GM23338 (cell line): ENCODE data around the gene MRPL52. TPM values are rescaled to one million over a fixed set of nuclear protein-coding genes. Genes with fewer than 3 reads are reported as not detected.
"Not testable (repeated sequence)": the region's sequence is repeated elsewhere in the genome, so short reads cannot be mapped to it uniquely, and the experiment has no call there.

ENCODE experiments used
- ATAC-seq: fragments of 200-7000 bp; cut with Tn5 transposase; 3 replicates; pipeline ENCODE4 v1.9.1; 2020
- DNase-seq: peaks from one replicate; pipeline ENCODE4 v3.0.0-alpha.2; 2015; ENCODE audit warnings: low spot score
- H2AFZ ChIP-seq: fragments of 200-600 bp; sonication (generic); 2 replicates; pipeline ENCODE4 v1.8.0; 2016; ENCODE audit warnings: antibody characterized with exemption, mild to moderate bottlenecking, moderate library complexity
- H3F3A ChIP-seq: fragments of 200-600 bp; sonication (generic); replicated peaks from 2 replicates; pipeline ENCODE4 v1.8.0; 2017; ENCODE audit warnings: antibody characterized with exemption, mixed run types, low read depth
- H3K27ac ChIP-seq: fragments of 200-600 bp; sonication (generic); 2 replicates; pipeline ENCODE4 v1.6.1; 2016; ENCODE audit warnings: low read depth
- H3K27me3 ChIP-seq: fragments of 200-600 bp; sonication (generic); 2 replicates; pipeline ENCODE4 v1.8.0; 2016; ENCODE audit warnings: mild to moderate bottlenecking, mixed run types, moderate library complexity; ENCODE audit not compliant: insufficient read depth
- H3K36me3 ChIP-seq: fragments of 200-600 bp; sonication (generic); 2 replicates; pipeline ENCODE4 v1.8.0; 2016; ENCODE audit warnings: mild to moderate bottlenecking; ENCODE audit not compliant: insufficient read depth
- H3K4me1 ChIP-seq: fragments of 200-600 bp; sonication (generic); 2 replicates; pipeline ENCODE4 v1.8.0; 2016; ENCODE audit warnings: mild to moderate bottlenecking, moderate library complexity; ENCODE audit not compliant: insufficient read depth
- H3K4me2 ChIP-seq: fragments of 200-600 bp; sonication (generic); 2 replicates; pipeline ENCODE4 v1.7.1; 2017; ENCODE audit warnings: mixed run types
- H3K4me3 ChIP-seq: fragments of 200-600 bp; sonication (generic); 2 replicates; pipeline ENCODE4 v1.6.1; 2016; ENCODE audit warnings: mixed run types
- H3K79me2 ChIP-seq: fragments of 200-600 bp; sonication (generic); replicated peaks from 2 replicates; pipeline ENCODE4 v1.8.0; 2017; ENCODE audit warnings: mild to moderate bottlenecking; ENCODE audit not compliant: insufficient read depth
- H3K9me2 ChIP-seq: fragments of 200-600 bp; sonication (generic); 2 replicates; pipeline ENCODE4 v1.8.0; 2017; ENCODE audit not compliant: insufficient read depth
- H4K20me1 ChIP-seq: fragments of 200-600 bp; sonication (generic); replicated peaks from 2 replicates; pipeline ENCODE4 v1.8.0; 2017; ENCODE audit warnings: mild to moderate bottlenecking; ENCODE audit not compliant: insufficient read depth
- H3K27ac Mint-ChIP-seq: 2 replicates; pipeline ENCODE4 v1.8.0; 2020; ENCODE audit warnings: inconsistent platforms, mild to moderate bottlenecking, moderate library complexity, mixed read lengths
- H3K27me3 Mint-ChIP-seq: 3 replicates; pipeline ENCODE4 v1.8.0; 2022; ENCODE audit warnings: low read depth, mild to moderate bottlenecking, moderate library complexity, mixed read lengths, inconsistent platforms; ENCODE audit not compliant: insufficient read depth, poor library complexity
- H3K36me3 Mint-ChIP-seq: 3 replicates; pipeline ENCODE4 v1.8.0; 2021; ENCODE audit warnings: low read depth, mild to moderate bottlenecking, inconsistent platforms, moderate library complexity, mixed read lengths
- H3K4me1 Mint-ChIP-seq: 3 replicates; pipeline ENCODE4 v1.8.0; 2020; ENCODE audit warnings: mild to moderate bottlenecking, inconsistent platforms, mixed read lengths
- H3K4me3 Mint-ChIP-seq: 3 replicates; pipeline ENCODE4 v1.8.0; 2021; ENCODE audit warnings: moderate library complexity, mild to moderate bottlenecking, inconsistent platforms, mixed read lengths
- H3K9me3 Mint-ChIP-seq: 3 replicates; pipeline ENCODE4 v1.8.0; 2020; ENCODE audit warnings: moderate library complexity, mild to moderate bottlenecking, inconsistent platforms, mixed read lengths
- CREB1 ChIP-seq: fragments of 250-450 bp; sonication (Bioruptor Pico); IDR thresholded peaks from 2 replicates; pipeline ENCODE4 v1.5.0; 2020; ENCODE audit warnings: low read depth, mild to moderate bottlenecking, moderate library complexity
- EZH2 ChIP-seq: fragments of 200-600 bp; sonication (generic); IDR thresholded peaks from one replicate; pipeline ENCODE4 v1.8.0; 2017; ENCODE audit warnings: antibody characterized with exemption, mild to moderate bottlenecking, low read depth; ENCODE audit not compliant: unreplicated experiment
- EZH2phosphoT487 ChIP-seq: fragments of 200-600 bp; sonication (generic); IDR thresholded peaks from one replicate; pipeline ENCODE4 v1.8.1; 2018; ENCODE audit warnings: antibody characterized with exemption; ENCODE audit not compliant: unreplicated experiment
- JUNB ChIP-seq: IDR thresholded peaks from one replicate; pipeline ENCODE4 v1.6.1; 2016; ENCODE audit warnings: antibody characterized with exemption; ENCODE audit not compliant: unreplicated experiment
- NANOG ChIP-seq: IDR thresholded peaks from 2 replicates; pipeline ENCODE4 v1.6.1; 2016; ENCODE audit warnings: antibody characterized with exemption, borderline replicate concordance
- POLR2AphosphoS5 ChIP-seq: IDR thresholded peaks from 2 replicates; pipeline ENCODE4 v1.6.1; 2016; ENCODE audit warnings: antibody characterized with exemption, low read depth
- STAT1 ChIP-seq: IDR thresholded peaks from one replicate; pipeline ENCODE4 v1.6.1; 2016; ENCODE audit warnings: antibody characterized with exemption; ENCODE audit not compliant: unreplicated experiment
- ZNF114 ChIP-seq: fragments of 250-450 bp; sonication (Bioruptor Pico); IDR thresholded peaks from 2 replicates; pipeline ENCODE4 v1.5.0; 2020; ENCODE audit warnings: mild to moderate bottlenecking, moderate library complexity
- ZNF331 ChIP-seq: fragments of 250-450 bp; sonication (Bioruptor Pico); IDR thresholded peaks from 2 replicates; pipeline ENCODE4 v1.5.0; 2020; ENCODE audit warnings: low read depth, mild to moderate bottlenecking, moderate library complexity
- polyA plus RNA-seq: library from polyadenylated mRNA; unstranded; fragments of >200 nt; fragmentation: Nextera tagmentation; extraction: Ambion mirVana; gene quantifications from 2 replicates; pipeline ENCODE4 v1.2.1, GENCODE V29; 2016
- total RNA-seq: library from RNA; depleted of rRNA; stranded (reverse); fragments of >200 nt; shearing (Covaris generic); gene quantifications from 2 replicates; pipeline ENCODE4 v1.2.3, GENCODE V29; 2014
- TF ChIP-seq, protein P1 (sequence below): fragments of 250-450 bp; sonication (Bioruptor Pico); IDR thresholded peaks from 2 replicates; pipeline ENCODE4 v1.5.0; 2020; ENCODE audit warnings: mild to moderate bottlenecking, moderate library complexity
- TF ChIP-seq, protein P2 (sequence below), 2 experiments: fragments of 200-600 bp in 1 of 2; sonication (generic) in 1 of 2; conservative IDR thresholded peaks; 2 replicates each; pipeline versions ENCODE4 v1.5.1 to v1.6.1; 2016 to 2017; ENCODE audit warnings: antibody characterized with exemption in 2 of 2, low read depth in 2 of 2, mild to moderate bottlenecking in 2 of 2, moderate library complexity in 1 of 2
- TF ChIP-seq, protein P3 (sequence below): IDR thresholded peaks from one replicate; pipeline ENCODE4 v1.6.1; 2018; ENCODE audit warnings: antibody characterized with exemption; ENCODE audit not compliant: unreplicated experiment

Gene MRPL52
- total and polyA plus RNA-seq, 2 experiments from 2014 or later: 131 to 617 TPM

DNA sequence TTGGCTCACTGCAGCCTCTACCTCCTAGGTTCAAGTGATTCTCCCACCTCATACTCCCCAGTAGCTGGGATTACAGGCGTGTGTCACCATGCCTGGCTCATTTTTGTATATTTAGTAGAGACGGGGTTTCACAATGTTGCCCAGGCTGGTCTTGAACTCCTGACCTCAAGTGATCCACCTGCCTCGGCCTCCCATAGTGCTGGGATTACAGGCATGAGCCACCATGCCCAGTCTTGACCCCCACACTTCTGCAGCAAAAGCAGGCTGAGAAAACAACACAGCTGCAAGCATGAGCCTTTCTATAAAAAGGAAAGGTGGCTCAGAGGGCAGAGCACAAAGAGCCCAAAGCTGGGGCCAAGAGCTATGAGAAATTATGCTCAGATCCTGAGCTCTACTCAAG lies 30.7 kb downstream of the MRPL52 start:
- not testable (repeated sequence) for H3K9me3 Mint-ChIP-seq, H3K4me2 ChIP-seq, H3F3A ChIP-seq, H2AFZ ChIP-seq, DNase-seq, H3K4me1 Mint-ChIP-seq, H3K4me1 ChIP-seq, H3K4me3 ChIP-seq, H3K79me2 ChIP-seq, H3K36me3 Mint-ChIP-seq, H3K9me2 ChIP-seq, H3K27ac Mint-ChIP-seq, H3K27me3 ChIP-seq, ATAC-seq, H3K36me3 ChIP-seq, H3K27ac ChIP-seq, H4K20me1 ChIP-seq, H3K4me3 Mint-ChIP-seq, H3K27me3 Mint-ChIP-seq

DNA sequence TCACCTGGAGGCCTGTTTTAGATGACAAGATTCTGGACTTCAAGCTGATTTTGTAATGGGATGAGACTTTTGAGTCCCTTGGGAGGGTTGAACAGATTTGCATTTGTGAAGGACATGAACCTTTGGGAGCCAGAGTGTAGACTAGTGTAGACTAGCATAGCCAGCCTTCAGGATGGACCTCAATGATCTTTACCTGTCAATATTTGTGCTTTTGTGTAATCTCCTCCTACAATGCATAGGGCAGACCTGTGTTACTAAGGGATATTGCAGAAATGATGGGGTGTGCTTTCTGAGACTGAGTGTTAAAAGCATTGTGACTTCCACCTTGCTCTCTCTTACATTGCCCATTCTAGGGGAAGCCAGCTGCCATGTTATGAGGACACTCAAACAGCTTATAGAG lies 32.0 kb downstream of the MRPL52 start:
- no peak for ATAC-seq
- Mint-ChIP-seq H3K4me3 (no peak overlapping the region), H3K36me3 (no peaks in the 10 kb centered on the region; the same call in 2 of the 3 replicates)
- TF ChIP-seq ZNF331 (CRISPR knock-in tag) (no peak), STAT1 (no peak), ZNF114 (no peak), POLR2AphosphoS5 (no peak), JUNB (no peak), EZH2 (no peak), EZH2phosphoT487 (no peak), NANOG (no peak), CREB1 (no peak)
- TF ChIP-seq, protein P1, sequence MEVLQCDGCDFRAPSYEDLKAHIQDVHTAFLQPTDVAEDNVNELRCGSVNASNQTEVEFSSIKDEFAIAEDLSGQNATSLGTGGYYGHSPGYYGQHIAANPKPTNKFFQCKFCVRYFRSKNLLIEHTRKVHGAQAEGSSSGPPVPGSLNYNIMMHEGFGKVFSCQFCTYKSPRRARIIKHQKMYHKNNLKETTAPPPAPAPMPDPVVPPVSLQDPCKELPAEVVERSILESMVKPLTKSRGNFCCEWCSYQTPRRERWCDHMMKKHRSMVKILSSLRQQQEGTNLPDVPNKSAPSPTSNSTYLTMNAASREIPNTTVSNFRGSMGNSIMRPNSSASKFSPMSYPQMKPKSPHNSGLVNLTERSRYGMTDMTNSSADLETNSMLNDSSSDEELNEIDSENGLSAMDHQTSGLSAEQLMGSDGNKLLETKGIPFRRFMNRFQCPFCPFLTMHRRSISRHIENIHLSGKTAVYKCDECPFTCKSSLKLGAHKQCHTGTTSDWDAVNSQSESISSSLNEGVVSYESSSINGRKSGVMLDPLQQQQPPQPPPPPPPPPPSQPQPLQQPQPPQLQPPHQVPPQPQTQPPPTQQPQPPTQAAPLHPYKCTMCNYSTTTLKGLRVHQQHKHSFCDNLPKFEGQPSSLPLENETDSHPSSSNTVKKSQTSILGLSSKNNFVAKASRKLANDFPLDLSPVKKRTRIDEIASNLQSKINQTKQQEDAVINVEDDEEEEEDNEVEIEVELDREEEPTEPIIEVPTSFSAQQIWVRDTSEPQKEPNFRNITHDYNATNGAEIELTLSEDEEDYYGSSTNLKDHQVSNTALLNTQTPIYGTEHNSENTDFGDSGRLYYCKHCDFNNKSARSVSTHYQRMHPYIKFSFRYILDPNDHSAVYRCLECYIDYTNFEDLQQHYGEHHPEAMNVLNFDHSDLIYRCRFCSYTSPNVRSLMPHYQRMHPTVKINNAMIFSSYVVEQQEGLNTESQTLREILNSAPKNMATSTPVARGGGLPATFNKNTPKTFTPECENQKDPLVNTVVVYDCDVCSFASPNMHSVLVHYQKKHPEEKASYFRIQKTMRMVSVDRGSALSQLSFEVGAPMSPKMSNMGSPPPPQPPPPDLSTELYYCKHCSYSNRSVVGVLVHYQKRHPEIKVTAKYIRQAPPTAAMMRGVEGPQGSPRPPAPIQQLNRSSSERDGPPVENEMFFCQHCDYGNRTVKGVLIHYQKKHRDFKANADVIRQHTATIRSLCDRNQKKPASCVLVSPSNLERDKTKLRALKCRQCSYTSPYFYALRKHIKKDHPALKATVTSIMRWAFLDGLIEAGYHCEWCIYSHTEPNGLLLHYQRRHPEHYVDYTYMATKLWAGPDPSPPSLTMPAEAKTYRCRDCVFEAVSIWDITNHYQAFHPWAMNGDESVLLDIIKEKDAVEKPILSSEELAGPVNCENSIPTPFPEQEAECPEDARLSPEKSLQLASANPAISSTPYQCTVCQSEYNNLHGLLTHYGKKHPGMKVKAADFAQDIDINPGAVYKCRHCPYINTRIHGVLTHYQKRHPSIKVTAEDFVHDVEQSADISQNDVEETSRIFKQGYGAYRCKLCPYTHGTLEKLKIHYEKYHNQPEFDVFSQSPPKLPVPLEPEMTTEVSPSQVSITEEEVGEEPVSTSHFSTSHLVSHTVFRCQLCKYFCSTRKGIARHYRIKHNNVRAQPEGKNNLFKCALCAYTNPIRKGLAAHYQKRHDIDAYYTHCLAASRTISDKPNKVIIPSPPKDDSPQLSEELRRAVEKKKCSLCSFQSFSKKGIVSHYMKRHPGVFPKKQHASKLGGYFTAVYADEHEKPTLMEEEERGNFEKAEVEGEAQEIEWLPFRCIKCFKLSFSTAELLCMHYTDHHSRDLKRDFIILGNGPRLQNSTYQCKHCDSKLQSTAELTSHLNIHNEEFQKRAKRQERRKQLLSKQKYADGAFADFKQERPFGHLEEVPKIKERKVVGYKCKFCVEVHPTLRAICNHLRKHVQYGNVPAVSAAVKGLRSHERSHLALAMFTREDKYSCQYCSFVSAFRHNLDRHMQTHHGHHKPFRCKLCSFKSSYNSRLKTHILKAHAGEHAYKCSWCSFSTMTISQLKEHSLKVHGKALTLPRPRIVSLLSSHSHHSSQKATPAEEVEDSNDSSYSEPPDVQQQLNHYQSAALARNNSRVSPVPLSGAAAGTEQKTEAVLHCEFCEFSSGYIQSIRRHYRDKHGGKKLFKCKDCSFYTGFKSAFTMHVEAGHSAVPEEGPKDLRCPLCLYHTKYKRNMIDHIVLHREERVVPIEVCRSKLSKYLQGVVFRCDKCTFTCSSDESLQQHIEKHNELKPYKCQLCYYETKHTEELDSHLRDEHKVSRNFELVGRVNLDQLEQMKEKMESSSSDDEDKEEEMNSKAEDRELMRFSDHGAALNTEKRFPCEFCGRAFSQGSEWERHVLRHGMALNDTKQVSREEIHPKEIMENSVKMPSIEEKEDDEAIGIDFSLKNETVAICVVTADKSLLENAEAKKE (CRISPR knock-in tag): no peak
- TF ChIP-seq, protein P2, sequence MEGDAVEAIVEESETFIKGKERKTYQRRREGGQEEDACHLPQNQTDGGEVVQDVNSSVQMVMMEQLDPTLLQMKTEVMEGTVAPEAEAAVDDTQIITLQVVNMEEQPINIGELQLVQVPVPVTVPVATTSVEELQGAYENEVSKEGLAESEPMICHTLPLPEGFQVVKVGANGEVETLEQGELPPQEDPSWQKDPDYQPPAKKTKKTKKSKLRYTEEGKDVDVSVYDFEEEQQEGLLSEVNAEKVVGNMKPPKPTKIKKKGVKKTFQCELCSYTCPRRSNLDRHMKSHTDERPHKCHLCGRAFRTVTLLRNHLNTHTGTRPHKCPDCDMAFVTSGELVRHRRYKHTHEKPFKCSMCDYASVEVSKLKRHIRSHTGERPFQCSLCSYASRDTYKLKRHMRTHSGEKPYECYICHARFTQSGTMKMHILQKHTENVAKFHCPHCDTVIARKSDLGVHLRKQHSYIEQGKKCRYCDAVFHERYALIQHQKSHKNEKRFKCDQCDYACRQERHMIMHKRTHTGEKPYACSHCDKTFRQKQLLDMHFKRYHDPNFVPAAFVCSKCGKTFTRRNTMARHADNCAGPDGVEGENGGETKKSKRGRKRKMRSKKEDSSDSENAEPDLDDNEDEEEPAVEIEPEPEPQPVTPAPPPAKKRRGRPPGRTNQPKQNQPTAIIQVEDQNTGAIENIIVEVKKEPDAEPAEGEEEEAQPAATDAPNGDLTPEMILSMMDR (conservative IDR thresholded peaks at IDR 0.05; ENCODE audit: low read depth in 2 of 2): no peak
- TF ChIP-seq, protein P3, sequence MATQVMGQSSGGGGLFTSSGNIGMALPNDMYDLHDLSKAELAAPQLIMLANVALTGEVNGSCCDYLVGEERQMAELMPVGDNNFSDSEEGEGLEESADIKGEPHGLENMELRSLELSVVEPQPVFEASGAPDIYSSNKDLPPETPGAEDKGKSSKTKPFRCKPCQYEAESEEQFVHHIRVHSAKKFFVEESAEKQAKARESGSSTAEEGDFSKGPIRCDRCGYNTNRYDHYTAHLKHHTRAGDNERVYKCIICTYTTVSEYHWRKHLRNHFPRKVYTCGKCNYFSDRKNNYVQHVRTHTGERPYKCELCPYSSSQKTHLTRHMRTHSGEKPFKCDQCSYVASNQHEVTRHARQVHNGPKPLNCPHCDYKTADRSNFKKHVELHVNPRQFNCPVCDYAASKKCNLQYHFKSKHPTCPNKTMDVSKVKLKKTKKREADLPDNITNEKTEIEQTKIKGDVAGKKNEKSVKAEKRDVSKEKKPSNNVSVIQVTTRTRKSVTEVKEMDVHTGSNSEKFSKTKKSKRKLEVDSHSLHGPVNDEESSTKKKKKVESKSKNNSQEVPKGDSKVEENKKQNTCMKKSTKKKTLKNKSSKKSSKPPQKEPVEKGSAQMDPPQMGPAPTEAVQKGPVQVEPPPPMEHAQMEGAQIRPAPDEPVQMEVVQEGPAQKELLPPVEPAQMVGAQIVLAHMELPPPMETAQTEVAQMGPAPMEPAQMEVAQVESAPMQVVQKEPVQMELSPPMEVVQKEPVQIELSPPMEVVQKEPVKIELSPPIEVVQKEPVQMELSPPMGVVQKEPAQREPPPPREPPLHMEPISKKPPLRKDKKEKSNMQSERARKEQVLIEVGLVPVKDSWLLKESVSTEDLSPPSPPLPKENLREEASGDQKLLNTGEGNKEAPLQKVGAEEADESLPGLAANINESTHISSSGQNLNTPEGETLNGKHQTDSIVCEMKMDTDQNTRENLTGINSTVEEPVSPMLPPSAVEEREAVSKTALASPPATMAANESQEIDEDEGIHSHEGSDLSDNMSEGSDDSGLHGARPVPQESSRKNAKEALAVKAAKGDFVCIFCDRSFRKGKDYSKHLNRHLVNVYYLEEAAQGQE: no peak

More for the DNA sequence above, 32.0 kb downstream of the MRPL52 start:
- Histone ChIP-seq H3K4me3 (no peak overlapping the region), H3F3A (no peaks in the 10 kb centered on the region), H3K36me3 (no peaks in the 10 kb centered on the region), H3K79me2 (no peaks in the 10 kb centered on the region), H3K9me2 (no peaks in the 10 kb centered on the region), H3K4me2 (no peak overlapping the region), H4K20me1 (no peaks in the 10 kb centered on the region), H3K27me3 (no peaks in the 10 kb centered on the region), H3K4me1 (no peaks in the 10 kb centered on the region), H3K27ac (no peak overlapping the region), H2AFZ (peak overlapping the region; percentile 66; the same call in 1 of the 2 replicates)
- Mint-ChIP-seq H3K27ac (no peak overlapping the region), H3K27me3 (no peaks in the 10 kb centered on the region), H3K4me1 (no peaks in the 10 kb centered on the region), H3K9me3 (no peaks in the 10 kb centered on the region; the same call in 2 of the 3 replicates)
- DNase-seq: no peak
